ENCODE measurements around the gene PANX2. TPM values are rescaled to one million over a fixed set of nuclear protein-coding genes. Genes with fewer than 3 reads are reported as not detected.

The PANX2 gene
- total and polyA plus RNA-seq, 2 of the 13 experiments (the other 11 are each of a cell fraction or from before 2014, with no cell fraction given), result 0.15 to 1.1 TPM

DNA sequence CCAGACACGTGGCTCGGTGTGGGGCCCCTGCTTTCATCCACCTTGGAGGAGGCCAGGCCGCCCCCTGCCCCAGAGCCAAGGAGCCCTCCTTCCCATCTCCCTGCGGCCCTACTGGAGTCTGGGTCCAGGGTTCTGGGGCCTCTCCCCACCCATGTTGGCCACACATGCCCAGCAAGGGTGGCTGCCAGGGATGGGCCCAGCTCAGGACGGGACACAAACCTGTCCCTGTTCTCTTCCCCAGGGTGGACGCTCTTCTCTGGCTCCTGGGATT is 4.6 kb downstream of the PANX2 start:
- ChIA-PET POLR2A (no interaction called here), CTCF (ENCODE audit: low intra/inter-chr PET ratio, low total read pairs) (no interaction called here)
- Histone ChIP-seq H4K20me1 (ENCODE audit: insufficient read depth, low read length) (no peaks in the 10 kb centered on the region), H2AFZ (ENCODE audit: low read length) (no peak overlapping the region), H3K9ac (ENCODE audit: insufficient read depth, low read depth, low read length) (no peak overlapping the region), H3K4me1 (ENCODE audit: insufficient read depth, low read length) (peaks cover 25% of the 10 kb centered on the region), H3K9me3 (ENCODE audit: low read length) (no peaks in the 10 kb centered on the region), H3K79me2 (ENCODE audit: insufficient read depth, low read length) (no peaks in the 10 kb centered on the region), H3K36me3 (replicated peaks in 1 of 2; ENCODE audit: control insufficient read depth in 1 of 2, insufficient read depth in 2 of 2, low read length in 2 of 2) (no peaks in the 10 kb centered on the region), H3K27ac (ENCODE audit: extremely low read length, insufficient read depth, low read length) (no peak overlapping the region), H3K4me3 (replicated peaks in 1 of 3; ENCODE audit: insufficient read depth in 1 of 3, low read depth in 2 of 3, low read length in 3 of 3) (no peak overlapping the region), H3K27me3 (ENCODE audit: control insufficient read depth in 1 of 2, insufficient read depth in 2 of 2, low read length in 2 of 2) (no peaks in the 10 kb centered on the region), H3K4me2 (ENCODE audit: low read depth, low read length) (no peak overlapping the region)
- FAIRE-seq (no peak), ATAC-seq (no peak), DNase-seq (ENCODE audit: low spot score) (no peak)
- intact Hi-C loops (cut with micrococcal nuclease; ENCODE audit: unreplicated experiment) (no loop called here), in situ Hi-C loops (cut with HindIII; ENCODE audit: extremely low pct_ligation_motif_present, low pct_unique_long_range_greater_than_20kb) (no loop called here)
- BruUV-seq (replicated peaks), result no TSS peak
- 87% methylated on average over 2 of the region's 6 CpGs for WGBS (ENCODE audit: low lambda C conversion rate)
- TF ChIP-seq, protein P1, sequence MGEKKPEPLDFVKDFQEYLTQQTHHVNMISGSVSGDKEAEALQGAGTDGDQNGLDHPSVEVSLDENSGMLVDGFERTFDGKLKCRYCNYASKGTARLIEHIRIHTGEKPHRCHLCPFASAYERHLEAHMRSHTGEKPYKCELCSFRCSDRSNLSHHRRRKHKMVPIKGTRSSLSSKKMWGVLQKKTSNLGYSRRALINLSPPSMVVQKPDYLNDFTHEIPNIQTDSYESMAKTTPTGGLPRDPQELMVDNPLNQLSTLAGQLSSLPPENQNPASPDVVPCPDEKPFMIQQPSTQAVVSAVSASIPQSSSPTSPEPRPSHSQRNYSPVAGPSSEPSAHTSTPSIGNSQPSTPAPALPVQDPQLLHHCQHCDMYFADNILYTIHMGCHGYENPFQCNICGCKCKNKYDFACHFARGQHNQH (CRISPR knock-in tag; IDR thresholded peaks at IDR 0.05), result no peak
- no peak for TF ChIP-seq ZNF234 (CRISPR knock-in tag; conservative IDR thresholded peaks at IDR 0.05)
- no peak for TF ChIP-seq DNMT1 (CRISPR knock-in tag; IDR thresholded peaks at IDR 0.05)
- no peak for TF ChIP-seq ZFX (CRISPR knock-in tag; IDR thresholded peaks at IDR 0.05; ENCODE audit: low read depth)
- TF ChIP-seq, protein P2, sequence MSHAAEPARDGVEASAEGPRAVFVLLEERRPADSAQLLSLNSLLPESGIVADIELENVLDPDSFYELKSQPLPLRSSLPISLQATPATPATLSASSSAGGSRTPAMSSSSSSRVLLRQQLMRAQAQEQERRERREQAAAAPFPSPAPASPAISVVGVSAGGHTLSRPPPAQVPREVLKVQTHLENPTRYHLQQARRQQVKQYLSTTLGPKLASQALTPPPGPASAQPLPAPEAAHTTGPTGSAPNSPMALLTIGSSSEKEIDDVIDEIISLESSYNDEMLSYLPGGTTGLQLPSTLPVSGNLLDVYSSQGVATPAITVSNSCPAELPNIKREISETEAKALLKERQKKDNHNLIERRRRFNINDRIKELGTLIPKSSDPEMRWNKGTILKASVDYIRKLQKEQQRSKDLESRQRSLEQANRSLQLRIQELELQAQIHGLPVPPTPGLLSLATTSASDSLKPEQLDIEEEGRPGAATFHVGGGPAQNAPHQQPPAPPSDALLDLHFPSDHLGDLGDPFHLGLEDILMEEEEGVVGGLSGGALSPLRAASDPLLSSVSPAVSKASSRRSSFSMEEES (CRISPR knock-in tag; IDR thresholded peaks at IDR 0.05), result no peak
- TF ChIP-seq, protein P3, sequence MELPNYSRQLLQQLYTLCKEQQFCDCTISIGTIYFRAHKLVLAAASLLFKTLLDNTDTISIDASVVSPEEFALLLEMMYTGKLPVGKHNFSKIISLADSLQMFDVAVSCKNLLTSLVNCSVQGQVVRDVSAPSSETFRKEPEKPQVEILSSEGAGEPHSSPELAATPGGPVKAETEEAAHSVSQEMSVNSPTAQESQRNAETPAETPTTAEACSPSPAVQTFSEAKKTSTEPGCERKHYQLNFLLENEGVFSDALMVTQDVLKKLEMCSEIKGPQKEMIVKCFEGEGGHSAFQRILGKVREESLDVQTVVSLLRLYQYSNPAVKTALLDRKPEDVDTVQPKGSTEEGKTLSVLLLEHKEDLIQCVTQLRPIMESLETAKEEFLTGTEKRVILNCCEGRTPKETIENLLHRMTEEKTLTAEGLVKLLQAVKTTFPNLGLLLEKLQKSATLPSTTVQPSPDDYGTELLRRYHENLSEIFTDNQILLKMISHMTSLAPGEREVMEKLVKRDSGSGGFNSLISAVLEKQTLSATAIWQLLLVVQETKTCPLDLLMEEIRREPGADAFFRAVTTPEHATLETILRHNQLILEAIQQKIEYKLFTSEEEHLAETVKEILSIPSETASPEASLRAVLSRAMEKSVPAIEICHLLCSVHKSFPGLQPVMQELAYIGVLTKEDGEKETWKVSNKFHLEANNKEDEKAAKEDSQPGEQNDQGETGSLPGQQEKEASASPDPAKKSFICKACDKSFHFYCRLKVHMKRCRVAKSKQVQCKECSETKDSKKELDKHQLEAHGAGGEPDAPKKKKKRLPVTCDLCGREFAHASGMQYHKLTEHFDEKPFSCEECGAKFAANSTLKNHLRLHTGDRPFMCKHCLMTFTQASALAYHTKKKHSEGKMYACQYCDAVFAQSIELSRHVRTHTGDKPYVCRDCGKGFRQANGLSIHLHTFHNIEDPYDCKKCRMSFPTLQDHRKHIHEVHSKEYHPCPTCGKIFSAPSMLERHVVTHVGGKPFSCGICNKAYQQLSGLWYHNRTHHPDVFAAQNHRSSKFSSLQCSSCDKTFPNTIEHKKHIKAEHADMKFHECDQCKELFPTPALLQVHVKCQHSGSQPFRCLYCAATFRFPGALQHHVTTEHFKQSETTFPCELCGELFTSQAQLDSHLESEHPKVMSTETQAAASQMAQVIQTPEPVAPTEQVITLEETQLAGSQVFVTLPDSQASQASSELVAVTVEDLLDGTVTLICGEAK (IDR thresholded peaks at IDR 0.05), result no peak
- TF ChIP-seq, protein P3 (CRISPR knock-in tag; IDR thresholded peaks at IDR 0.05), result no peak
- no peak for TF ChIP-seq ZNF143 (CRISPR knock-in tag; IDR thresholded peaks at IDR 0.05)
- TF ChIP-seq GABPA (IDR thresholded peaks at IDR 0.05; ENCODE audit: low read depth, low read length), result no peak
- TF ChIP-seq GABPA (CRISPR knock-in tag; IDR thresholded peaks at IDR 0.05; ENCODE audit: low read depth), result no peak
- no peak for TF ChIP-seq ZMAT3 (CRISPR knock-in tag; conservative IDR thresholded peaks at IDR 0.05)
- TF ChIP-seq ZNF614 (CRISPR knock-in tag; IDR thresholded peaks at IDR 0.05; ENCODE audit: borderline replicate concordance), result no peak
- TF ChIP-seq, protein P4, sequence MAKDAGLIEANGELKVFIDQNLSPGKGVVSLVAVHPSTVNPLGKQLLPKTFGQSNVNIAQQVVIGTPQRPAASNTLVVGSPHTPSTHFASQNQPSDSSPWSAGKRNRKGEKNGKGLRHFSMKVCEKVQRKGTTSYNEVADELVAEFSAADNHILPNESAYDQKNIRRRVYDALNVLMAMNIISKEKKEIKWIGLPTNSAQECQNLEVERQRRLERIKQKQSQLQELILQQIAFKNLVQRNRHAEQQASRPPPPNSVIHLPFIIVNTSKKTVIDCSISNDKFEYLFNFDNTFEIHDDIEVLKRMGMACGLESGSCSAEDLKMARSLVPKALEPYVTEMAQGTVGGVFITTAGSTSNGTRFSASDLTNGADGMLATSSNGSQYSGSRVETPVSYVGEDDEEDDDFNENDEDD (CRISPR knock-in tag; IDR thresholded peaks at IDR 0.05; ENCODE audit: borderline replicate concordance), result no peak
- no peak for TF ChIP-seq BCL6 (CRISPR knock-in tag; IDR thresholded peaks at IDR 0.05)
- no peak for TF ChIP-seq ZNF83 (CRISPR knock-in tag; IDR thresholded peaks at IDR 0.05; ENCODE audit: borderline replicate concordance)

All from HepG2 (cell line).